Fibroblast of the conjunctiva (primary cell): Measurements from ENCODE around the gene PLXNA4.

ENCODE experiments used
- DNase-seq: peaks from one replicate; pipeline ENCODE4 v3.0.0-alpha.2; 2010; ENCODE audit warnings: low read depth

Gene PLXNA4

DNA sequence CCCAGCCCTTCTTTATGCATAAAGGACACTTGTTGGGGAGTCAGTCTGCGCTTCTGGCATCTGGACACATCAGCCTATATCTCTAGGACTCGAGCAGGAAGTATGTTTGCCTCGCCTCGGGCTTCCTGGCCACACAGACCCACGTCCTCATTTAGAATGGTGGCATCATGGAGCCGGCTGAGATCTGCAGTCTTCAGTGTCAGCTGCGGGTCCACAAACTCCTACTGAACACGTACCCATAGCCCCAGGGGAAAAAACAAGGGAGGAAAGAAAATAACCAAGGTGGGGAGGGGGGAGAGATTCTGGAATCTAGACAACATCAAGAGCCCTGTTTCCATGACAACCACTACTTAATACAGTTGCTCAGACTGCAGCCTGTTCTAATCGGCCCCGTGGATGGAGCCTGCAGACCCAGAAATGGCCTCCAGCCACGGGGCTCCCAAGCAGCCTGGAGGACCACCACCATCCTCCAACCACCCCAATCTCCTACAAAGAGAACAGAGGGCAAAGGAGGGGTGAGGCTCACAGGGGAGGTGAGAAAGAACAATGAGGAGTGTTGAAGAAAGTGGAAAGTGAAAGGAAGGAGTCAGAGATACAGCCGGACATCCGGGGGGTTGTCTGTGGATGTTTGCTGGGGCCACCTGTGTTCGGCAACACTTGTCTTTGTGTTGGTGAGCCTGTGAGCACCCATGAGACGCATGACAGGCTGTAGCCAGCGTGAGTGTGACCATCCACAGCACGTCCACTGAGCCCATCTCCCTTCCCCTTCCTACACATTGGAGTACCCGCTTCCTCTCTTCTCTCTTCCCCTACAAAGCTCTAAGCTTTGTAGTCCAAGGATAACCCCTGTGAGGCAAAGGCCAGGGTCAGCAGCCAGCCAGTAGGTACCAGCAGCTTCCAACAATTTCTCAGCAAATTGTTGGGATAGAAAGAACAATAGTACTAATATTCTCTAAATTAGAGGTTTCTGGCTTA is 141.0 kb downstream of the PLXNA4 start:
- DNase-seq = no peak

DNA sequence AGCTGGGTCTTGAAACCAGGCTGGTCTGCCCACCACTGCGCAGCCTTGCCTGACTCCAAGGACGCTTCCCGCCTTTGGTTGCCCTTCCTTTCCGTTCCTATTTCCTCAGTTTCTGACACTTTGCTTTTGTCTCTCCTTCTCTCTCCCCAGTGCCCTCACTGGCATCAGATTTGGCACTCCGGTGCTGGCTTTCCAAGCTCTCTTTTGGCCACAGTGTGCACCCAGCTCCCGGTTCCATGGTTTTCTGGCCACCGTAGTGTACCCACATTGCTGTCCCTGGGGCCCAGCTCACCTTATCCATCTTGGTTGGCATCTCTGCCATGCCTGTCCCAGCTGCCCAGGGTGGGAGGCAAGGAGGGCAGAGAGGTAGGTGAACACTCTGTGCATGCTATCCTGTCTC is 142.2 kb downstream of the PLXNA4 start:
- no peak for DNase-seq

DNA sequence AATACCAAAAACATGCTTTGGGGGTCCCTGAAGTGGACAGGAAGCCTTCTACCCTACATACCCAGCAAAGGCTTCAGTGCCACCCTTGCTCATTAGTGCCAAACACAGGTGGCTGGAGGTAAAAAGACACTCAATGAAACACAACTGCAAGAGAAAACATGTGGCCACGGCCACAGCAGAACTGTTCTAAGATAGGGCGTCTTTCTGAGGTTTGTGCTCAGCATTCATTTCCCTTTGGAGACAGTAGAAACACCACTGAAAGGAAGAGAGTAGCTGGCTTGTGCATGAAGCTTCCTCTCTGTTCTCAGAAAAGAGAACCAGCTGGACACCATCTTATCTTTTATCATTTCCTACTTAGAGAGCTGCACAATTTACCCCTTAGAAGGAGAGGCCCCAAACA is 143.0 kb downstream of the PLXNA4 start:
- DNase-seq = no peak

DNA sequence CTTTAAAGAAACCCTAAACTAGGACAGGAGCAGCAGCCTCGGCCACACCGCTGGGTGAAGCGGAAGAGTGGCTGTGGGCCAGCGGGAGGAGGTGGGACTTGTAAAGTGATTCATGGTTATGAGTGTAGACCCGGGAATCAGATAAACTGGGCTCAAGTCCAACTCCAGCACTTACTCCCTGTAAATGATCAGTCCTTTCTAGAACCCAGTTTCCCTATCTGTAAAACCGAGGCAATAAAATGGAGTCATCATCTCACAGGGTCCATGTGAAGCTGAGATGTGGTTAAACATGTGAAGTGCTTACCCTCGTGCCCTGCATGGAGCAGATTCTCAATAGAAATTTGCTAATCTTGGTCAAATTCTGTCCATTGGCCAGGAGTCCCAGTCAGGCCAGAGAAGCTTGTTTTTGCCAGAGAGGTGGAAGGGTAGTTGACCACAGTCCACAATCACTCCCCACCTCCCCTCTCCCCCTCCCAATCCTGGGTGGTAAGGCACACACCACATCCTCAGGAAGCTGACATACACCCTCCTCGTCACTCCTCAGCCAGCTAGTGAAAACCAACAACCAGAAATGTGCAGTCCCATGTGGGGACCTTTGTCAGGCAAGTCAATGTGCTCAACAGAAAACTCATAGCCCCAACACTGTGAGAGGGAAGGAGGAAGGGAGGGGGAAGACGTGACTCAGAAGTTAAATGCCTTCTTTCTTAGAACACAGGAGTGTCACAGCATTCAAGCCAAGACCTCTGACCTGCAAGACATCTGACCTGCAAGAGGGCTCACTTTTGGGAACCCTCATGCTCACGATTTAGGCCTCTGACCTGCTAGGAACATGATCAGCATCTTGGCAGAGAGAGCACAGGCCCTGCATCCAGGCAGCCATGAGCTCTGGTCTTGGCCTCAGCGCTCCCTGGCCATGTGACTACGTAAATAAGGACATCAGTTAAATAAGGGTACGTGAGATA is 145.1 kb downstream of the PLXNA4 start:
- peak; percentile 33 for DNase-seq

DNA sequence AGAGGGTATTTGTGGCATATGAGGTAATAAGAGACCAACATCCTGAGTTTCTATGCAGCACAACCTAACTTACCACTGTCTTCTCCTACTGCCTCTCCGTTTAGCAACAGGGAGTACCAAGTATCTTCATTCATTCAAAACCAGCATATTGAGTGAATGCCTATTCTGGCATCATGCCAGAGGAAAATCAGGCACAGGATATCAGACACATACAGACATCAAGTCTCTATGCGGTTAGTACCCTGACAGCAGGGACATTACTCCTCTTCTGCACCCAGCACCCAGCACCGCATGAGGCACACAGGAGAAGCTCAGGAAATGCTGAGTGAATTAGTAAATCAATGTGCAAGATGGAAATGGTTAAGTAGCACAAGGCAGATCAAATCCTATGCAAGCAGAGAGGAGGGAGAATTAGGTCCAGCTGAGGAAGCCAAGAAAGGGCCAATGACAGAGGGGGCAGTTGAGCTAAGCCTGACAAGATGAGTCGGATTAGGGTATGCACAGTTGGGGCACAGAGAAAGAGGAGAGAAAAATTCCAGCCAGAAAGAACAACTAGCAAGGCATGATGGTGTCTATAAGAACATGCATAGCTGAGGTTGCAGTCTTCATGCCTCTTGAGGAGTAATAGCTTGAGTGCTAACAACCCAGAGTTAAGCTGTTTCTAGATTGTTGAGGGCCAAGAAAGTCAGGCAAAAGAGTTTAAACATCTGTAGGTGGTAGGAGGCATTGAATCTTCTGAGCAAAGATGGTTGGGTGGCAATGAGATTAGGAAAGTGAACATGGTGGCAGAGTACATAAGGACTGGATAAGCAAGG is 146.0 kb downstream of the PLXNA4 start:
- no peak for DNase-seq

DNA sequence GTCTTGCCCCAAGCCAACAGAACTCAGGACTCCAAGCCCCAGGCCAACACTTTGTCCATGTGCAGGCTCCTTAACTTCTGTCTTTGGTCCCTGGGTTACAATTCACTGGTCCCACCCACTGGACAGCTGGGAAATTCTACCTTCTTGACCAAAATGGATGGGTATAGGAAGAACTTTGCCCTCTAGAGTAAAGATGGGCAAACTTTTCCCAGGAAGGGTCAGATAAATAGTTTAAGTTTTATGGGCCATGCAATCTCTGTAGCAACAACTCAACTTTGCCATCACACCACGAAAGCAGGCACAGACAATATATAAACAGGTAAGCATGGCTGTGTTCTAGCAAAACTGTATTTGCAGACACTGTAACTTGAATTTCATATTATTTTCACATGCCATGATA is 147.1 kb downstream of the PLXNA4 start:
- DNase-seq = no peak

DNA sequence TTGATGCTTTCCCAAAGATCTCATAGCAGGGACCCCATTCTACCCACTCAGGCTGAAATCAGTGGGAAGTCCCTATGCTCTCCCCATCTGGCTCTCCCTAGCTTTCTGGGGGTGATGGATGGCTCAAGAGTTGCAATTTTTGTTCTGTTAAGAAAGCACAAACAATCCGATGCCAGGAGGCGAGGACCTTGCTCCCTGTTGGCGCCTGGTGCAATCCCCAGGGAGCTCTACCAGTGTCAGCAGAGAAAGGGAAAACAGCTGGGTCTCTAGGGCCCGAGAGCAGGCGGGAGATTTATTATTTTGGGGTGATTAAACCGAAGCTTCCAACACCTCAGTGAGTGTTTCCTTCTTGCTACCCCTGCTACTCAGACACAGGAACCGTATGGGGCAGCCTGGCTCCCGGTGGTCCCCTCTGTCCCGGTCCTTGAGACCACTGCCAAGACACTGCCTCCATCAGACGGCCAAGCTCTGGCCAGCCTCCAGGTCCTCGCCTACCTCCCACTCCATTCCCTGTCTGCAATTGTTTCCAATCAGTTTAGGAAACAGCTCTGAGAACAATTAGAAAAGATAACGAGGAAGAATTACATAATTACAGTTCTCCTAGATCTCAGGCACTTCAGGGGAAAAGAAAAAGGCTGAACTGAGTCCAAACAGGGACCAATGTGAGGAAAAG is 147.9 kb downstream of the PLXNA4 start:
- DNase-seq = no peak

DNA sequence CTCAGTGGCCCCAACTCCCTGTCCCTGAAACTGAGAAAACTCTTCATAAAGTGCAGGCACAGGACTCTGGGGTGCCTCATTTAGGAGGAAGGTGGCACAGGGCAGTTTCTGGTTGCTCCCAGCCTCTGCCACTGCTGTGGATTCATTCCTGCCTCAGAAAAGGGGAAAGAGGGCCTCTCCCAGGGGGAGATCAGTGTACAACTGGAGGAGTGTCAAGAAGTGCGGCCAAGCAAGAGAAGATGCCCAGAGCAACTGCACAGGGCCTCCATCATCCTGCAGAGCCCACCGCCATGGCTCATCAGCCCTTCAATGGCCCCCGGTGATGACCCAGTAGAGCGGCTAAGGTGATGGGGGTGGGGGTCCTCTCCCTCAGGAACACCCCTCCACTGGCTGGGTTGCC is 150.3 kb downstream of the PLXNA4 start:
- DNase-seq = no peak

DNA sequence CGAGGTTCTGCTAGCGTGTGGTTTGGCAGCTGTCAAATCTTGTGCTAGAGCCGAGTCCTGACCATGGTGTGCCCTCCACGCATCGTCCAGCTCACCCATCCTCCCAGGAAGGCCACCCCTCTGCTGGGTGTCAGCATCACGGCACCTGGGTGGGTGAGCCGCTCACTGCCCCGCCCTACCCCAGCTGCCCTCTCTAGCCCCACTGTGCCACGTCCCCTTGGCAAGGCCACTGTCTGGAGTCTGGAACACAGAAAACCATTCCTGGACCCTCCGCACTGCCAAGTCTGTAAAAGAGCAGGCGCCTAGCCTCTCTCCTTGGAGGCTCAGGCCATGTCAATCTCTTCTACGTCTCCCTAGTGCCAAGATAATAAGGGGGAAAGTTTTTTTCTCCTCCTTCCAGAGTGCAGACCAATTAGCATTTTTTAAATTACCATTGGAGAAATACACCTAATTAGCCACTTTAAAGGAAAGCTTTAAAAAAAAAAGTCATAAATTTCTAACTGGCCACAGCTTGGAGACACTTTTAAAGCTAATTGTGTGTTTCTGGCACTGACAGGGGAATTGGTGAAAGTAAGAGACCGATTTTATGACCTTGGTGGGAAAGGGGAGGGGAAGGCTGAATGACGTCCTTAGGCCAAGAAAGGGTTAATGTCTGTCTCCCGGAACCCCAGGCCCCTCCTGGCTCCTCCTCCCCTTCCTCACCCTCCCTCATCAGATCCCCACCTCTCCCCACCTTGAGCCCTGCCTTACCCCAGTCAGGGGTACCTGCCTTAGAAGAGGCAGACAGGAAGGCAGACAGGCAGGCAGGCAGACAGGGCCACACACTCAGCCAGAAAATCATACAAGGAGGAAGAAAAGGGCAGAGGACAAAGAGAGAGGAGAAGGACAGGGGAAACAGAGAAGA is 151.2 kb downstream of the PLXNA4 start:
- DNase-seq = no peak

DNA sequence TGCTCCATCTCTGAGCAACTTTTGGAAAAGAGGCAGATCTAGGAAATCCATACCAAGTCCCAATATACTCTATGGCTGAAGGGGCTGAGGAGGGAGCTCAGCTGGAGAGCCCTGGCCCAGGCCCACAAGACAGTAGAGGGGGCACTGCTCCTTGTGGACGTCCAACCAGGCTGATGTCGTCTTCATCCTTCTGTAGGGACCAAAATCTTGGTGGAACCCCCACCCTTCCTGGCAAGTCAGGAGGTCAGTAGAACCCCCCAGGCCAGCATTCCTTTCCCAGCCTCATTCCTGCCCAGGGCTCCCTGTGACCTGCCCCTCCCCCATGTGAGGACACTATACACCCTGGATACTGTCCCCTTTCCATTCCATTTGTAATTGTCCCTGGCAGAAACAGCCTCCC is 152.0 kb downstream of the PLXNA4 start:
- no peak for DNase-seq

DNA sequence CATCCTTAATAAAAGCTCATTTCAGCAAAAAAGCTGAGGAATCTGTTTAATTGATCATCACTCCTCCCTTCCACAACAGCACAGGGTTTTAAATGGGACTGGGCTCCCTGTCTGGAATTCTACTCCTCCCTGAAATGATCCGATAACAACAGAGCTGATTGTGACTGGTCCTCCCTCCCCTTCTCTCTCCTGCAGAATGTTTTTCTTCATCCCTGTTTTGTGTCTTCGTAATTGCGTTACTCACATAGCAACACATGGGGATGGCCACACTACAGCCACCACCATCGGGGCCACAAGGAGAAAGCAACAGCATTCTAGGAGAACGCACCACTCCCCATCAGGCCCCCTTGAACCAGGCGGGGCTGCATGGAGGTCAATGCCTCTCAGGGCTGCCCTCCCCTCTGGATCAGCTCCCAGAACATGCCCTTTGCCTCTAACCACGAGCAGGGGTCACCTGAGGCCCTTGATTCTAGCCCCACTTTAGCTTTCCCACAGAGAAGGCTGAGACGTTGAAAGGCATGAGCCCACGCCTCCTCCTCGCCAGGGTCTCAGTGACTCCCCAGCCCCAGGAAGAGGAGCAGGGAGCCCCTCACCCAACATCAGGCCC is 152.6 kb downstream of the PLXNA4 start:
- no peak for DNase-seq

DNA sequence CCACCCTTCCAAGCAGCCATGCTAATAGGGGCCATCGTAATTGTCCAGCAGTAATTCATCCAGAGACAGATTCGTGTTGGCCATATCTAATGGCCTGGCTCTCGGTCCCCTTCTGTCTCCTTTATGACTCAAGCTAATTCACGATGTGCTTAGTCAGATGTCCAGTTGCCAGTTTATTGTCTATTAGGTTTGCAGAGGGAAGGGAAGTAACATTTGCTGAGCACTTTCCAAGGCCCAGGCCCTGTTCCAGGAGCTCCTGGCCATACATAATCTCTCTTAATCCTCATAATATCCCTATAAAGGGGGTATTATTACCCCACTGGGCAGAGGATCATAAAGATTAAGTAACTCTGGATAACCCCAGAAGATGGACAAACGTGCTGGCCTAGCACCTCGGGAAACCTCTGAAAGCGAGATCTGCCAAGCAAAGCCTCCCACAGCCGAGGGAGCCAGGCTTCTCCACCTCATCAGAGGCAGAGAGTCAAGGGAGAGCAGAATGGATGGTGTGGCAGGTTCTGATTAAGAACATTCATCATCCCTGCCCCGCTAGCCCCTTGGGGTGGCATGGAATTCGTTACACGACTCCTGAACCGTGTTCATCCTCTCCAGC is 153.7 kb downstream of the PLXNA4 start:
- no peak for DNase-seq

DNA sequence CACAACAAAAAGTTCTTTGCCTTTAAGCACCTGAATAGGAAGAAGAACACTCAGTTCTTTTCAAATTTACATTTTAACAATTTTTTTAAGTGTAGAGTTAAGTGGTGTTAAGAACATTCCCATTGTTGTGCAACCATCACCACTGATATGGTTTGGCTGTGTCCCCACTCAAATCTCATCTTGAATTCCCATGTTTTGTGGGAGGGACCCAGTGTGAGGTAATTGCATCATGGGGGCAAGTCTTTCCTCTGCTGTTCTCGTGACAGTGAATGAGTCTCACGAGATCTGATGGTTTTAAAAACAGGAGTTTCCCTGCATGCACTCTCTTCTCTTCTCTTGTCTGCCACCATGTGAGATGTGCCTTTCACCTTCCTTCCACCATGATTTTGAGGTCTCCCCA is 155.7 kb downstream of the PLXNA4 start:
- no peak for DNase-seq

DNA sequence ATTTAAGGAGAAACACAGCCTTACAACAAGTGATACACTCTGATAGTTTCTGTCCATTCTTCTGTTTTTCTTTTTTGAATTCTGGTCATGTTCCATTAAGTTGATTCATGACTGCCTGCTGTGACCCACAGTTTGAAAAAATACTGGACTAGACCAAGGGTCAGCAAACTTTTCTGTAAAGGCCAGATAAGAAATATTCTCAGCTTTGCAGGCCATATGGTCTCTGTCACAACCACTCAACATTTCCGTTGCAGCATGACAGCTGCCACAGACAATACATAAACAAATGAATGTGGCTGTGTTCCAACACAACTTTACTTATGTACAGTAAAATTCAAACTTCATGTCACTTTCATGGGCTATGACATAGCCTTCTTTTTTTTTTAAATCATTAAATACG is 156.7 kb downstream of the PLXNA4 start:
- DNase-seq = no peak

DNA sequence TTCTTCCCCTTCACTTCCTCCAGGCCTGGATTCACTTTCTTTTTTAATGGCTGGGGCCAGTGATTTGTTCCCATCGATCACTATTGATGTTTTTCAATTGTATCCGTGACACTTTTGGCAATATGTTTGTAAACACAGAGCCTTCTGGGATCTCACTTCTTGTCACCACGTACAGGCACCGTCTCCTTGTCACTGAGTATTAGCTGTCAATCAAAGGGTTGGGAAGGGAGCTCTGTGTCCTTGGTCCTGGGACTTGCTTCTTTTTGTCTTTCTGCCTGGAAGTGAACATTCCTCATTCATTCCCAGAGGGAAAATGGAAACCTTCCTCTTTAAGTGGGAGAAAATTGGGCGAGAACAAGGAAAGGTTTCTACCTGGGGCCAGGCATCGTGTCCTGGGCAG is 157.4 kb downstream of the PLXNA4 start:
- no peak for DNase-seq

DNA sequence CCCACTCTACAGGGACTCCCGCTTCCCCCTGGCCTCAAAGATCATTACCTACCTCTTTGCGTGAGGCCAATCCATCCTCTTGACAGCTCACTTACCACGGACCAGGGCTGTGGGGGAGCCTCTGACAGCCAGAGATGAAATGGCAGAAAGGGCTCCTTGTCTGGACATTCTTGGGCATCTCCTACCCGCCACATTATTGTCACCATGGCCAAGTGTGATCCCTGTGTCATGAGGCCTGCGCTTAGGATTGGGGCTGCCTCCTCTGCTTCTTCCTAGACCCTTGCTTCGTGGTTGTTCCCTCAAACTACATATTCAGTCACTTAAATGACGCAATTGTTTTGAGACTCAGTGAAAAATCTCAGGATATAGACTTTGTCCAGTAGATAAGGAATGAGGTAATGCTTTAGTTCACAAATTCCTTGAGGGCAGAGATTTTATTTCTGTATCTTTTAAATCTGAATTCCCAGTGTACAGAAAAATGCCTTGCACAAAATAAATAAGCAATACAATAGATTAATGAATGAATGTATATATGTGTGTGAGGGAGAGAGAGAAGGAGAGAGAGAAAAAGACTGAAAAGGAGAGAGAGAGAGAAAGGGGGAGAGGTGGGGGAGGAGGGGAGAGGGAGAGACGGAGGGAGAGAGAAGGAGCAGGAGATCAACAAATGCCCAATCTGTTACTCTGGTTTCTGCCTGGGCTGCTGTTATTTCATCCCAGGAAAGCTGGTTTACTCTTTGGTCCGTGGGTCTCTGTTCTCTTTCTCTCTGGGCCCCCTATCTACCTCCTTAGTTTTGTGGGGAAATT is 159.0 kb downstream of the PLXNA4 start:
- DNase-seq = no peak

DNA sequence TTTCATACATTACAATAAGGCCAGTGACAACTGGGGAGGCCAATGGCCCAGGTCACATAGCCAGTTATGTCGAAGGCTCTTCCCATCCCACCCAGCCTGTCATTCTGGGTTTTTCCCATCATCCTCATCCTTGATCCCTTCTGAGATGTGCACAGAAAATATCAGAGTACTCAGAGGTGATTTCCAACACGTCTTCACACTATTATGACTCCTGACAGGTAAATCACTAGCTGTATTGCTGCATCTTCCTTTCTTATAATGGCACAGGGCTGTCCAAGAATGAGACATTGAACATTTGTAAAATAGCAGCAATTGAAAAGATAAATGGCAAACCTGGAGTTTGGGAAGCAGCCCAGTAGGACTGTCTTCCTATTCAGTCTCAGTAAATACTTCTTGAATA is 159.9 kb downstream of the PLXNA4 start:
- no peak for DNase-seq

DNA sequence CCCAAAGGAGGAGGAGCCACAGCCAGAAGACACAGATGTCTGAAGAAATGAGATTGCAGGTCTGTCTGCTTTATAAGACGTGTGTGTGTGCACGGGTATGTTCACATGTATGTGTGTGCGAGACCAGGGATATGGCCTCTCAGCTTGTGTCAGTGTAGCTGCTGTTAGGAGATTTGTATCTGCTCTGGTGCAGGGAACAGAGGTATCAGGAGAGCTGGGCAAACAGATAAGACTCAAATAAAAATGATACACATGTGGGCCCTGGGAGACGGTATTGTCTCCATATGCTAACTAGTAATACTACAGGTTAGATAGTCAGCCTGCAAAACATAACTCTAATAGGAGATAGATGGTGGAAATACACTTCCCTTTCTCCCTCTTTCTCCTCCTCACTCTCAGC is 161.0 kb downstream of the PLXNA4 start:
- DNase-seq = no peak

DNA sequence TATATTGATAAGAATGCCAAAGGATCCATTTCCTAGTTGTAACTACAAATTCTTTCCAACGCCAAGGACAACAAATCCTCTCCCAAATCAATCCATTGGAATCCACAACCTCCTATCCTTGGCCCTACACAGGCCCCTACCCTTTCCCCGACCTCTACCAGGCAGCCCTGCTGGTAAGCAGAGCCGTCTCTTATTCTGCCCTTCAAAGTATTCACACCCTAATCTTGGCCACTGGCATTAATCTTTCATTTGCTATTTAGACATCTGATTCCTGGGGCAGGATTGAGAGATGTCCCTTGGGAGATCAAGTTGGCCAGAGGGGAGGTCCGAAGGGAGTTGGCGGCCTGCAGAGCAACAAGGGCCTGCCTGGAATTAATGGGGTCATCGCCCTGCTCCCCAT is 161.4 kb downstream of the PLXNA4 start:
- DNase-seq = no peak
